NK-92 (cell line): ENCODE measurements around the gene OR7D2.

ENCODE experiments used
- DNase-seq: peaks from one replicate; lab custom pipeline; 2025; ENCODE audit not compliant: unreplicated experiment; lab: John Stamatoyannopoulos, UW

The OR7D2 gene

GRCh38 chr19:9178901-9179300 lies at the start of gene OR7D2:
Gene OR7D2, plus strand, starts transcription at chr19:9178979. Its CDS starts 6,803 bp downstream, at chr19:9185782.
- DNase-seq = no peak

GRCh38 chr19:9130965-9131364 lies 47.8 kb upstream of the OR7D2 start:
- no peak for DNase-seq

GRCh38 chr19:9132422-9132821 lies 46.4 kb upstream of the OR7D2 start:
- no peak for DNase-seq

- DNase-seq = no peak
These were observed 39.1 kb upstream of the OR7D2 start for GRCh38 chr19:9139609-9140158.

GRCh38 chr19:9140159-9140874 lies 38.5 kb upstream of the OR7D2 start, which contains the start of gene ZNF317:
Gene ZNF317, plus strand, starts transcription at chr19:9140397. Its CDS starts 15,620 bp downstream, at chr19:9156017.
- peak; percentile 66 for DNase-seq

GRCh38 chr19:9144920-9145319 lies 33.9 kb upstream of the OR7D2 start:
- DNase-seq = no peak

GRCh38 chr19:9146882-9147281 lies 31.9 kb upstream of the OR7D2 start:
- DNase-seq = no peak

GRCh38 chr19:9148697-9149096 lies 30.1 kb upstream of the OR7D2 start:
- no peak for DNase-seq

GRCh38 chr19:9149997-9150396 lies 28.8 kb upstream of the OR7D2 start:
- no peak for DNase-seq

- DNase-seq = no peak
These were observed 28.1 kb upstream of the OR7D2 start for GRCh38 chr19:9150650-9151049.

GRCh38 chr19:9151367-9151766 lies 27.4 kb upstream of the OR7D2 start:
- DNase-seq = no peak

GRCh38 chr19:9155591-9155990 lies 23.2 kb upstream of the OR7D2 start:
- DNase-seq = no peak

- no peak for DNase-seq
These were observed 22.5 kb upstream of the OR7D2 start for GRCh38 chr19:9156304-9156703.

- no peak for DNase-seq
These were observed 18.9 kb upstream of the OR7D2 start for GRCh38 chr19:9159891-9160290.

- DNase-seq = no peak
These were observed 17.4 kb upstream of the OR7D2 start for GRCh38 chr19:9161427-9161826.

- no peak for DNase-seq
These were observed 13.5 kb upstream of the OR7D2 start for GRCh38 chr19:9165261-9165660.

GRCh38 chr19:9166846-9167245 lies 11.9 kb upstream of the OR7D2 start:
- no peak for DNase-seq

- DNase-seq = no peak
These were observed 7.3 kb upstream of the OR7D2 start for GRCh38 chr19:9171393-9171991.

- DNase-seq = no peak
These were observed 3.5 kb upstream of the OR7D2 start for GRCh38 chr19:9175326-9175725.

GRCh38 chr19:9183000-9183399 lies 4.2 kb downstream of the OR7D2 start:
- no peak for DNase-seq

- no peak for DNase-seq
These were observed 8.4 kb downstream of the OR7D2 start for GRCh38 chr19:9187191-9187590.

- DNase-seq = no peak
These were observed 10.8 kb downstream of the OR7D2 start for GRCh38 chr19:9189535-9189934.
